H9 (cell line): ENCODE data around the gene CCL27. TPM values are rescaled to one million over a fixed set of nuclear protein-coding genes. Genes with fewer than 3 reads are reported as not detected.

Source experiments
- DNase-seq: peaks from one replicate; pipeline ENCODE4 v3.0.0-alpha.2; 2017
- H2AFZ ChIP-seq: one replicate; pipeline ENCODE4 v1.6.1; 2013; ENCODE audit warnings: mild to moderate bottlenecking, low read length, control low read depth, moderate library complexity
- H2AK5ac ChIP-seq: 2 replicates; pipeline ENCODE4 v1.6.1; 2013; ENCODE audit warnings: low read length, control low read depth, mixed read lengths; ENCODE audit not compliant: insufficient read length
- H2BK120ac ChIP-seq: one replicate; pipeline ENCODE4 v1.6.1; 2013; ENCODE audit warnings: low read depth, mild to moderate bottlenecking, low read length, control low read depth, inconsistent platforms; ENCODE audit not compliant: poor library complexity, severe bottlenecking
- H2BK12ac ChIP-seq: 2 replicates; pipeline ENCODE4 v1.6.1; 2013; ENCODE audit warnings: low read length, control low read depth, mixed read lengths, low read depth; ENCODE audit not compliant: insufficient read length
- H2BK15ac ChIP-seq: 2 replicates; pipeline ENCODE4 v1.6.1; 2013; ENCODE audit warnings: low read depth, low read length, control low read depth
- H2BK20ac ChIP-seq: one replicate; pipeline ENCODE4 v1.6.1; 2013; ENCODE audit warnings: low read depth, mild to moderate bottlenecking, low read length, control low read depth, inconsistent platforms; ENCODE audit not compliant: poor library complexity, severe bottlenecking
- H2BK5ac ChIP-seq: 2 replicates; pipeline ENCODE4 v1.6.1; 2013; ENCODE audit warnings: low read length, control low read depth, mixed read lengths; ENCODE audit not compliant: insufficient read length
- H3K14ac ChIP-seq: 2 replicates; pipeline ENCODE4 v1.6.1; 2013; ENCODE audit warnings: low read length, control low read depth; ENCODE audit not compliant: insufficient read depth
- H3K18ac ChIP-seq: 2 replicates; pipeline ENCODE4 v1.6.1; 2013; ENCODE audit warnings: low read depth, mild to moderate bottlenecking, mixed read lengths, low read length, control low read depth; ENCODE audit not compliant: insufficient read length
- H3K23ac ChIP-seq: 2 replicates; pipeline ENCODE4 v1.6.1; 2013; ENCODE audit warnings: low read length, control low read depth, mixed read lengths, low read depth; ENCODE audit not compliant: insufficient read length
- H3K23me2 ChIP-seq: 2 replicates; pipeline ENCODE4 v1.6.1; 2013; ENCODE audit warnings: low read depth, mild to moderate bottlenecking, mixed read lengths, low read length, control low read depth; ENCODE audit not compliant: insufficient read length, poor library complexity, severe bottlenecking
- H3K27ac ChIP-seq: 2 replicates; pipeline ENCODE4 v1.5.1; 2013; ENCODE audit warnings: low read length, control low read depth, mixed read lengths, low read depth; ENCODE audit not compliant: insufficient read length
- H3K27me3 ChIP-seq: 2 replicates; pipeline ENCODE4 v1.6.1; 2013; ENCODE audit warnings: low read length, control low read depth, inconsistent platforms; ENCODE audit not compliant: insufficient read depth
- H3K4ac ChIP-seq: 2 replicates; pipeline ENCODE4 v1.6.1; 2013; ENCODE audit warnings: low read depth, mild to moderate bottlenecking, control low read depth, inconsistent platforms, low read length, moderate library complexity
- H3K4me1 ChIP-seq: 2 replicates; pipeline ENCODE4 v1.6.1; 2013; ENCODE audit warnings: low read length, control low read depth, inconsistent platforms; ENCODE audit not compliant: insufficient read depth
- H3K4me2 ChIP-seq: 2 replicates; pipeline ENCODE4 v1.6.1; 2013; ENCODE audit warnings: low read length, control low read depth, mixed read lengths; ENCODE audit not compliant: insufficient read length, insufficient read depth
- H3K56ac ChIP-seq: 2 replicates; pipeline ENCODE4 v1.6.1; 2013; ENCODE audit warnings: low read depth, mild to moderate bottlenecking, mixed read lengths, low read length, control low read depth; ENCODE audit not compliant: insufficient read length
- H3K79me1 ChIP-seq: 2 replicates; pipeline ENCODE4 v1.6.1; 2013; ENCODE audit warnings: low read depth, mild to moderate bottlenecking, moderate library complexity, low read length, control low read depth, inconsistent platforms; ENCODE audit not compliant: insufficient read depth, poor library complexity, severe bottlenecking
- H3K79me2 ChIP-seq: 2 replicates; pipeline ENCODE4 v1.6.1; 2013; ENCODE audit warnings: low read length, control low read depth, inconsistent platforms; ENCODE audit not compliant: insufficient read depth
- H3K9ac ChIP-seq: 2 replicates; pipeline ENCODE4 v1.6.1; 2013; ENCODE audit warnings: low read length, control low read depth, mixed read lengths; ENCODE audit not compliant: insufficient read length; ENCODE audit errors: extremely low read depth
- H3K9me3 ChIP-seq: one replicate; pipeline ENCODE4 v1.6.1; 2013; ENCODE audit warnings: low read depth, low read length, inconsistent platforms; ENCODE audit not compliant: control insufficient read depth
- H3T11ph ChIP-seq: one replicate; pipeline ENCODE4 v1.6.1; 2013; ENCODE audit warnings: mild to moderate bottlenecking, low read length, control low read depth, inconsistent platforms
- H4K20me1 ChIP-seq: one replicate; pipeline ENCODE4 v1.6.1; 2013; ENCODE audit not compliant: control insufficient read depth, insufficient read length, insufficient read depth
- H4K5ac ChIP-seq: 2 replicates; pipeline ENCODE4 v1.6.1; 2013; ENCODE audit warnings: low read depth, mild to moderate bottlenecking, mixed read lengths, low read length, control low read depth; ENCODE audit not compliant: insufficient read length
- H4K8ac ChIP-seq: replicated peaks from 2 replicates; pipeline ENCODE4 v1.6.1; 2013; ENCODE audit warnings: low read length, control low read depth, mixed read lengths, low read depth; ENCODE audit not compliant: insufficient read length
- H4K91ac ChIP-seq: 2 replicates; pipeline ENCODE4 v1.6.1; 2013; ENCODE audit warnings: low read depth, mild to moderate bottlenecking, moderate library complexity, mixed read lengths, low read length, control low read depth; ENCODE audit not compliant: insufficient read length
- H3K27ac Mint-ChIP-seq, 3 experiments: 2 replicates in 2 of 3; 3 replicates in 1 of 3; pipeline ENCODE4 v1.8.0; 2020 to 2021; ENCODE audit warnings: mixed read lengths in 3 of 3, mild to moderate bottlenecking in 1 of 3, moderate library complexity in 1 of 3
- H3K27me3 Mint-ChIP-seq: 2 replicates; pipeline ENCODE4 v1.8.0; 2021; ENCODE audit warnings: low read depth, mild to moderate bottlenecking, moderate library complexity, mixed read lengths
- H3K36me3 Mint-ChIP-seq, 3 experiments: 2 replicates in 2 of 3; 3 replicates in 1 of 3; pipeline ENCODE4 v1.8.0; 2020 to 2021; ENCODE audit warnings: low read depth in 3 of 3, mixed read lengths in 3 of 3; ENCODE audit not compliant: insufficient read depth in 1 of 3
- H3K4me1 Mint-ChIP-seq, 2 experiments: 2 replicates each; pipeline ENCODE4 v1.8.0; 2020; ENCODE audit warnings: mixed read lengths in 2 of 2
- H3K4me3 Mint-ChIP-seq, 2 experiments: 2 replicates in 1 of 2; 3 replicates in 1 of 2; pipeline ENCODE4 v1.8.0; 2020 to 2021; ENCODE audit warnings: mild to moderate bottlenecking in 2 of 2, mixed read lengths in 2 of 2, moderate library complexity in 1 of 2
- H3K9me3 Mint-ChIP-seq, 2 experiments: 2 replicates in 1 of 2; 3 replicates in 1 of 2; pipeline ENCODE4 v1.8.0; 2020; ENCODE audit warnings: mild to moderate bottlenecking in 2 of 2, mixed read lengths in 2 of 2, moderate library complexity in 1 of 2
- total RNA-seq: library from RNA; stranded (reverse); gene quantifications from 2 replicates; pipeline ENCODE4 v1.2.1, GENCODE V29; 2021
- TF ChIP-seq, protein P1 (sequence below): fragments of 200-600 bp; sonication (generic); conservative IDR thresholded peaks from 3 replicates; pipeline ENCODE4 v1.8.0; 2021; ENCODE audit warnings: antibody characterized with exemption, mild to moderate bottlenecking

Gene CCL27
- total RNA-seq, 1 experiment from 2014 or later, result 0.28 TPM

DNA sequence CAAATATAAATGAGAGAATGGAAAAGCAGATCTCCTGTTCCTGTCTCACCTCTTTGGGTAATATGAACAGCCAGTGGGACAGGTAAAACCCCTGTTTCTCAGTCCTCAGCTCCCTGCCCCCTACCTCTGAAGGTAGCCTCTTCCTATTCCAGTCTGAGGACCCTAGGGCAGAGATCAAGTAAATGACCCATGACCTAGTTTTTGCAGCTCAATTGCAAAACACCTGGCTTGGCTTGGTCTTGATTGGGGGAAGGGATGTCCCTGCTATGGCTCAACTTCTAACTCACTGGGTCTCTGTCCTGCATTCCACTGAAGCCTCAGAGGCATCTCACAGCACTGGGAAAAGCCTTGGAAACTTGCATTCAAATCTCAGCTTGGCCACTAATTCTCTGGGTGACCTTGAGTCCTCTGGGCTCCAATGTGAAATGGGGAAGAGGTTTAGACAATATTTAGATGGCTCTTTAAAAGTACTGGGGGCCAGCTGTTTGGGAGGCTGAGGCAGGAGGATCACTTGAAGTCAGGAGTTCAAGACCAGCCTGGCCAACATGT lies 17.6 kb downstream of the CCL27 start:
- Histone ChIP-seq H3K23ac (no peak overlapping the region), H4K20me1 (no peaks in the 10 kb centered on the region), H2BK120ac (no peak overlapping the region), H3K27me3 (no peaks in the 10 kb centered on the region), H2BK20ac (no peak overlapping the region), H3K9ac (no peak overlapping the region), H3K4me1 (peaks cover 10% of the 10 kb centered on the region; the same call in 1 of the 2 replicates), H3K4ac (no peak overlapping the region), H2AK5ac (no peak overlapping the region), H3K27ac (no peak overlapping the region), H3K56ac (no peak overlapping the region), H2BK12ac (no peak overlapping the region), H3K79me2 (peaks cover 2% of the 10 kb centered on the region; the same call in 1 of the 2 replicates), H3K4me2 (peak overlapping the region; percentile 5), H4K8ac (no peak overlapping the region), H3K14ac (no peak overlapping the region), H2AFZ (no peak overlapping the region), H4K5ac (no peak overlapping the region), H3K79me1 (no peaks in the 10 kb centered on the region), H2BK5ac (no peak overlapping the region), H3T11ph (no peak overlapping the region), H3K9me3 (no peaks in the 10 kb centered on the region), H3K23me2 (peaks cover 9% of the 10 kb centered on the region), H3K18ac (no peak overlapping the region), H4K91ac (no peak overlapping the region), H2BK15ac (no peak overlapping the region)
- H3K36me3 Mint-ChIP-seq, result peaks cover 17 to 25% (median 23%) of the 10 kb centered on the region in 3 experiments; a peak in 6 of 7 replicates
- peaks cover 26 to 34% of the 10 kb centered on the region in 2 experiments for H3K4me1 Mint-ChIP-seq
- H3K27me3 Mint-ChIP-seq, result no peaks in the 10 kb centered on the region; the same call in 1 of the 2 replicates
- peak overlapping the region in 1 of 2 experiments; percentile 38; a peak in 1 of 5 replicates for H3K4me3 Mint-ChIP-seq
- peak overlapping the region in 1 of 3 experiments; percentile 85; a peak in 2 of 7 replicates for H3K27ac Mint-ChIP-seq
- H3K9me3 Mint-ChIP-seq, result no peaks in the 10 kb centered on the region
- DNase-seq, result no peak
- TF ChIP-seq, protein P1, sequence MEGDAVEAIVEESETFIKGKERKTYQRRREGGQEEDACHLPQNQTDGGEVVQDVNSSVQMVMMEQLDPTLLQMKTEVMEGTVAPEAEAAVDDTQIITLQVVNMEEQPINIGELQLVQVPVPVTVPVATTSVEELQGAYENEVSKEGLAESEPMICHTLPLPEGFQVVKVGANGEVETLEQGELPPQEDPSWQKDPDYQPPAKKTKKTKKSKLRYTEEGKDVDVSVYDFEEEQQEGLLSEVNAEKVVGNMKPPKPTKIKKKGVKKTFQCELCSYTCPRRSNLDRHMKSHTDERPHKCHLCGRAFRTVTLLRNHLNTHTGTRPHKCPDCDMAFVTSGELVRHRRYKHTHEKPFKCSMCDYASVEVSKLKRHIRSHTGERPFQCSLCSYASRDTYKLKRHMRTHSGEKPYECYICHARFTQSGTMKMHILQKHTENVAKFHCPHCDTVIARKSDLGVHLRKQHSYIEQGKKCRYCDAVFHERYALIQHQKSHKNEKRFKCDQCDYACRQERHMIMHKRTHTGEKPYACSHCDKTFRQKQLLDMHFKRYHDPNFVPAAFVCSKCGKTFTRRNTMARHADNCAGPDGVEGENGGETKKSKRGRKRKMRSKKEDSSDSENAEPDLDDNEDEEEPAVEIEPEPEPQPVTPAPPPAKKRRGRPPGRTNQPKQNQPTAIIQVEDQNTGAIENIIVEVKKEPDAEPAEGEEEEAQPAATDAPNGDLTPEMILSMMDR, result no peak
